Measurements from ENCODE around the gene SERPINH1.
A peak's percentile ranks its signal among the peaks of the same experiment; 100 is the strongest.

The SERPINH1 gene

GRCh38 chr11:75524665-75525432, 37.2 kb upstream of the SERPINH1 start:
- no peaks in the 10 kb centered on the region for H3K9me3 ChIP-seq (ENCODE audit: control insufficient read depth, low read length)
- H3K4me3 ChIP-seq (ENCODE audit: low read length), result no peak overlapping the region
- no peak overlapping the region for H3K9ac ChIP-seq (ENCODE audit: low read length)
- no peaks in the 10 kb centered on the region for H3K36me3 ChIP-seq (ENCODE audit: control insufficient read depth, insufficient read depth, low read length)
- peaks cover 10% of the 10 kb centered on the region for H3K4me1 ChIP-seq (ENCODE audit: control insufficient read depth, insufficient read depth, low read length)
- peaks cover 27% of the 10 kb centered on the region for H3K27me3 ChIP-seq (ENCODE audit: control insufficient read depth, insufficient read depth, low read length)

GRCh38 chr11:75525433-75526191, 36.4 kb upstream of the SERPINH1 start, which contains the start of gene GDPD5:
TSS of gene GDPD5 (minus strand) at chr11:75525941. CDS start at chr11:75477735, 48,206 bp downstream.
- peak within 1 kb of the TSS; percentile 41 for H3K9ac ChIP-seq (ENCODE audit: low read length)
- H3K4me3 ChIP-seq (ENCODE audit: low read length), result no peak within 1 kb of the TSS
- no peaks in the 10 kb centered on the region for H3K36me3 ChIP-seq (ENCODE audit: control insufficient read depth, insufficient read depth, low read length)
- peaks cover 10% of the 10 kb centered on the region for H3K4me1 ChIP-seq (ENCODE audit: control insufficient read depth, insufficient read depth, low read length)
- peaks cover 27% of the 10 kb centered on the region for H3K27me3 ChIP-seq (ENCODE audit: control insufficient read depth, insufficient read depth, low read length)
- no peaks in the 10 kb centered on the region for H3K9me3 ChIP-seq (ENCODE audit: control insufficient read depth, low read length)

- peaks cover 27% of the 10 kb centered on the region for H3K27me3 ChIP-seq (ENCODE audit: control insufficient read depth, insufficient read depth, low read length)
- no peak overlapping the region for H3K4me3 ChIP-seq (ENCODE audit: low read length)
- peaks cover 10% of the 10 kb centered on the region for H3K4me1 ChIP-seq (ENCODE audit: control insufficient read depth, insufficient read depth, low read length)
- peak overlapping the region; percentile 41 for H3K9ac ChIP-seq (ENCODE audit: low read length)
- no peaks in the 10 kb centered on the region for H3K36me3 ChIP-seq (ENCODE audit: control insufficient read depth, insufficient read depth, low read length)
- no peaks in the 10 kb centered on the region for H3K9me3 ChIP-seq (ENCODE audit: control insufficient read depth, low read length)
These were observed 35.9 kb upstream of the SERPINH1 start for GRCh38 chr11:75526192-75526541.

- no peaks in the 10 kb centered on the region for H3K9me3 ChIP-seq (ENCODE audit: control insufficient read depth, low read length)
These were observed 34.9 kb upstream of the SERPINH1 start for GRCh38 chr11:75527130-75527529.

DNA sequence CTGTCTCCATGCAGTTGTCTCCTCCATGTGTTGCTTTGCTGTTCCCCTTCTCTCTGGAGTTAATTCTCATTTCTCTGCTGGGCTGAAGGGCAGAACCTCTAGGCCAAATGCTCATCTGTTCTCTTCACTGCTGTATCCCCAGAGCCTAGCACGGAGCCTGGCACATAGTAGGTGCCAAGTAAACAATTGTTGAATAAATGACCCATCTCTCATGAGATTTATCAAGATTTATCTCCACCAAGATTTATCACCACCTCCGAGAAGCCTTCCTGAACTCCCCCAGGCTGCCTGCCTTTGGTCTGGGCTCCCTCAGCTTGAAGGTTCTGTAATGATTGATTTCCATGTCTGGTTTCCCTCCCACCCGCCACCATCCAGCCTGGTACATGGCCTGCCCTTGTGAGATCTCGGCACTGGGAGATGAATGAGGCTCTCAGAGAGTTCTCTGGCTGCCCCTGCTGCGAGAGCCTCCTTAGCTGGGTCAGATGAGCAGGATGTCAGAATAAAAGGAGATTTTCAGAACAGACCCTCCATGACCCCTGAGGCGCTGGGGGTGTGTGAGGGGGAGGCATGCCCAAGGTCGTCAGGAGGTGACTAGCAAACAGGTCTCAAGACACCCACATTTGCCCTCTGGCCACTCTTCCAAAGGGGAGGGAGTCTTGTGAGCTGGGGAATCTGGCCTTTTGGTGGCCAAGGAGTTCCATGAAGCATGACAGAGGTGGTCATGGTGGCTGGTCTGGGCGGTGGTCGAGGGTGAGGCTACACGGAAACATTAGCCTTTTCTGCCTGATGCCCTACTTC, 33.9 kb upstream of the SERPINH1 start:
- Histone ChIP-seq H3K9ac (ENCODE audit: low read length) (no peak overlapping the region), H3K4me3 (ENCODE audit: low read length) (no peak overlapping the region), H3K9me3 (ENCODE audit: control insufficient read depth, low read length) (no peaks in the 10 kb centered on the region), H3K36me3 (ENCODE audit: control insufficient read depth, insufficient read depth, low read length) (no peaks in the 10 kb centered on the region), H3K27me3 (ENCODE audit: control insufficient read depth, insufficient read depth, low read length) (peaks cover 21% of the 10 kb centered on the region), H3K4me1 (ENCODE audit: control insufficient read depth, insufficient read depth, low read length) (peaks cover 14% of the 10 kb centered on the region)

More at GRCh38 chr11:75527130-75527529, 34.9 kb upstream of the SERPINH1 start:
- Histone ChIP-seq H3K4me3 (ENCODE audit: low read length) (no peak overlapping the region), H3K27me3 (ENCODE audit: control insufficient read depth, insufficient read depth, low read length) (peaks cover 27% of the 10 kb centered on the region), H3K9ac (ENCODE audit: low read length) (no peak overlapping the region), H3K4me1 (ENCODE audit: control insufficient read depth, insufficient read depth, low read length) (peaks cover 12% of the 10 kb centered on the region), H3K36me3 (ENCODE audit: control insufficient read depth, insufficient read depth, low read length) (no peaks in the 10 kb centered on the region)

DNA sequence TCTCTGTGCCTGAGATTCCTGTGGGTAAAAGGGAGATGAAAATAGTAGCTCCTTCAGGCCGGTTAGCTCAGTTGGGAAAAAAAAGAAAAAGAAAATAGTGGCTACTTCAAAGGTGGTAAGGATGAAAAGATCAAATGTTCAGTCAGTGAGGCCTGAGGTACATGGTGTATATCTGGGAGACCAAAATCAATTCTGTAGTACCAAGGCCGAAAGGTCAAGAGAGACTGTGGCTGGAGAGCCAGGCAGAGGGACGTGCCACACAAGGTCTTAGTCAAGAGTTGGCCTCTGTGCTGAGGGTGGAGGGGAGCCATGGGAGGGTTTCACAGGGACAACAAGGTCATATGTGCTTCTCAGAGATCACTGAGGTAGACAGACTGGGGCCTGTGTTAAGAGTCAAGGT, 31.5 kb upstream of the SERPINH1 start:
- Histone ChIP-seq H3K9ac (ENCODE audit: low read length) (no peak overlapping the region), H3K4me1 (ENCODE audit: control insufficient read depth, insufficient read depth, low read length) (peaks cover 16% of the 10 kb centered on the region), H3K36me3 (ENCODE audit: control insufficient read depth, insufficient read depth, low read length) (no peaks in the 10 kb centered on the region), H3K27me3 (ENCODE audit: control insufficient read depth, insufficient read depth, low read length) (no peaks in the 10 kb centered on the region), H3K4me3 (ENCODE audit: low read length) (no peak overlapping the region), H3K9me3 (ENCODE audit: control insufficient read depth, low read length) (no peaks in the 10 kb centered on the region)

DNA sequence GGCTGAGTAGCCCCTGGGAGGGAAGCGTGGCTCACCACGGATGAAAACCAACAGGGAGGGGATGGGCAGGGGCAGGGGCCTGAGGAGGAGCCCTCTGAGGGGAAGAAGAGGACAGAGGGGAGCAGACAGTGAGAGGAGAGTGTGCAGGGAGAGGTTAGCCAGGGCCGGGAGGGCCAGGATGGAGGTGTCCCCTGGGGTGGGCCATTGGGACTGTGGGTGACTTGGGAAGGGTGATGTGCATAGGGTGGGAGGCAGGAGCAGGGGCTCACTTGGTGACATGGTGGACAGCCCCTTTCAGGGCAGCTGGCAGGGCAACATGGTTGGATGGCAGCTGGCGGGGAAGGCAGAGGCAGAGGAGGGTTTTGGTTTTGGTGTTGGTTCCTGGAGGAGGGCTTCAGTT, 30.7 kb upstream of the SERPINH1 start:
- no peak overlapping the region for H3K9ac ChIP-seq (ENCODE audit: low read length)
- no peak overlapping the region for H3K4me3 ChIP-seq (ENCODE audit: low read length)
- H3K36me3 ChIP-seq (ENCODE audit: control insufficient read depth, insufficient read depth, low read length), result no peaks in the 10 kb centered on the region
- no peaks in the 10 kb centered on the region for H3K27me3 ChIP-seq (ENCODE audit: control insufficient read depth, insufficient read depth, low read length)
- H3K9me3 ChIP-seq (ENCODE audit: control insufficient read depth, low read length), result no peaks in the 10 kb centered on the region
- peaks cover 16% of the 10 kb centered on the region for H3K4me1 ChIP-seq (ENCODE audit: control insufficient read depth, insufficient read depth, low read length)

DNA sequence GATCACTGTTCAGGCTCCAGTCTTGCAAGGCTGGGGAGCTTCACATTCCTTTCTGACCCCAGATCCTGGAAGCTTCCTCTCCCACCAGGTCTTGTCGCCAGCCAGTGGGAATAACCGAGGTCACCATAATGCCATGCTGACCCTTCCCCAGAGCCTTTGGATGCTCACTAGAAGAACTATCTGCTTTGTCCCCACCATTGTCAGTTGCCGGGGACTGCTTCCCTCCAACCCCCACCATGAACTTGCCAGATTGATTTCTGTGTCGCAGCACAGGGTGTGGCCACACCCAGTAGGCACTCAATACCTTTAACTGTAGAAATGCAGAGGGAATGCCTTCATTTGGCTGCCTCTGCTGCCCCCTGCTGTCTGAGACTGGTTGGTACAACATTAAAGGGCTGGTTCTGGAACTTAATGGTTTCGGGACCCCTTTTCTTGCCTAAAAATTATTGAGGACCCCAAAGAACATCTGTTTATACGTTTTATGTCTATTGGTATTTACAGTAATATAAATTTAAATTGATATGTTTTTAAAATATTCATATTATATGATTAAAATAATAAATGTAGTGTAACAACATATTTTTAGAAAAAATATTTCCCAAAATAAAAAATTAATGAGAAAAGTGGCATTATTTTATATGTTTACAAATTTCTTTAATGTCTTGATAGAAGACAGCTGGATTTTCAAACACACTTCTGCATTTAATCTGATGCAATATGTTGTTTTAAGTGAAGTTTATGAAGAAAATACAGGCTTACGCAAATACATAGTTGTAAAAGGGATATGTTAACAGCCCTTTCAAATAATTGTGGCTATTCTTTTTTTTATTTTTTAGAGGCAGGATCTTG, 29.6 kb upstream of the SERPINH1 start:
- H3K27me3 ChIP-seq (ENCODE audit: control insufficient read depth, insufficient read depth, low read length), result no peaks in the 10 kb centered on the region
- H3K9ac ChIP-seq (ENCODE audit: low read length), result no peak overlapping the region
- H3K9me3 ChIP-seq (ENCODE audit: control insufficient read depth, low read length), result no peaks in the 10 kb centered on the region
- peaks cover 16% of the 10 kb centered on the region for H3K4me1 ChIP-seq (ENCODE audit: control insufficient read depth, insufficient read depth, low read length)
- no peak overlapping the region for H3K4me3 ChIP-seq (ENCODE audit: low read length)
- H3K36me3 ChIP-seq (ENCODE audit: control insufficient read depth, insufficient read depth, low read length), result no peaks in the 10 kb centered on the region

GRCh38 chr11:75533896-75534258, 28.2 kb upstream of the SERPINH1 start:
- Histone ChIP-seq H3K4me3 (ENCODE audit: low read length) (no peak overlapping the region), H3K27me3 (ENCODE audit: control insufficient read depth, insufficient read depth, low read length) (no peaks in the 10 kb centered on the region), H3K4me1 (ENCODE audit: control insufficient read depth, insufficient read depth, low read length) (peaks cover 16% of the 10 kb centered on the region), H3K9ac (ENCODE audit: low read length) (no peak overlapping the region), H3K9me3 (ENCODE audit: control insufficient read depth, low read length) (no peaks in the 10 kb centered on the region), H3K36me3 (ENCODE audit: control insufficient read depth, insufficient read depth, low read length) (no peaks in the 10 kb centered on the region)

DNA sequence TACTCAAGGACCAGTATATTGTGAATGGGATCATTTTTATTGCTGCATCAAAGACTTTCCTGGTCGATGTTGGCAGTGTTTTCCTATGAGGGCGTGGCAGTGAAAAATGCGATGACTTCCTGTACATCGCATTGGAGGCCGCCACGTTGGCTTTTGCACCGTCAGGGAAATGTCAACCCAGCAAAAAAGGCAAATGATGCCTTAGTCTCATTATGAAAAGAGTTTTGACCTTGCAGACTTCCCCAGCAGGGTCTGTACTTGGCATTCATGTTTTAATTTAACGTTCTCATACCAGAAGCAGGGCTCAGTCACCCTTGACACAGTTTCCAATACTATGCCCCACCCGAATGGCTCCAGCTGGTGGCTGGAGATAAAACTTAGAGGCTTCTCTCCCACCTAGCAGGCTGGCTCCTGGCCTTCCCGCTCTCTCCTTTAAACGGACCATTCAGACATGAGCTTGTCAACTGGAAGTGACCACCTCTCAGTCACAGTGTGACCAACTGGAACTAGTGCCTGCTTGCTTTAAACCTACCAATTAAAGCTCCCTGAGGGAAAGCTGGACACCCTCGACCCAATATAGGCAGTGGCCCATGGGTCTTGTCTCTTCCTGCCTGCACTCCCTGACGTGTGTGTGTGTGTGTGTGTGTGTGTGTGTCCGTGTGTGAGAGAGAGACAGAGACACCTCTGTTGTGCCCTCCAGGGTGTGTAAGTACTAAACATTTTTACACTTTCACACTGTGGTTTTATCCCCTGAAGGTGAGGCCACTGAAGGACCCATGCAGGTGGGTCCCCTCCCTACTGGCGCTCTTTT, 27.6 kb upstream of the SERPINH1 start:
- H3K4me3 ChIP-seq (ENCODE audit: low read length), result no peak overlapping the region
- H3K36me3 ChIP-seq (ENCODE audit: control insufficient read depth, insufficient read depth, low read length), result no peaks in the 10 kb centered on the region
- no peak overlapping the region for H3K9ac ChIP-seq (ENCODE audit: low read length)
- no peaks in the 10 kb centered on the region for H3K27me3 ChIP-seq (ENCODE audit: control insufficient read depth, insufficient read depth, low read length)
- no peaks in the 10 kb centered on the region for H3K9me3 ChIP-seq (ENCODE audit: control insufficient read depth, low read length)
- H3K4me1 ChIP-seq (ENCODE audit: control insufficient read depth, insufficient read depth, low read length), result peaks cover 16% of the 10 kb centered on the region

DNA sequence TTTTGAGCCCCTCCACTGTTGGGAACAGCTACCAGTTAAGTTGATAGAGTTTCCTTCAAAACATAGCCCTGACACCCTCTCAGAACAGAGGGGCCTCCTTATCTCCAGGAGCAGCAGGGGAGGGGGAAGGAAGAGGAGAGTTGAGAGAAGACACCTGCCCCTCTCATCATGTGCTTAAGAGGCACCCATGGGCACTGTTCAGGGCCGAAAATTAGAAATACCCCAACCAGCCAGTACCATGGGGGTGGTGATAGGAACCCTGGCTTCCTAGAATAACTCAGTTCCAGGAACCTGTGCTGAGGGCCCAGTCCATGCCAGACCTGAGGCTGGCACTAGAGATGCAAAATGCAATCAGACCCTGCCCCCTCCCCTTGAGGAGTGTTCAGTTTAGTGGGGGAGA, 27.0 kb upstream of the SERPINH1 start:
- no peaks in the 10 kb centered on the region for H3K9me3 ChIP-seq (ENCODE audit: control insufficient read depth, low read length)
- no peak overlapping the region for H3K9ac ChIP-seq (ENCODE audit: low read length)
- no peak overlapping the region for H3K4me3 ChIP-seq (ENCODE audit: low read length)
- no peaks in the 10 kb centered on the region for H3K27me3 ChIP-seq (ENCODE audit: control insufficient read depth, insufficient read depth, low read length)
- peaks cover 16% of the 10 kb centered on the region for H3K4me1 ChIP-seq (ENCODE audit: control insufficient read depth, insufficient read depth, low read length)
- no peaks in the 10 kb centered on the region for H3K36me3 ChIP-seq (ENCODE audit: control insufficient read depth, insufficient read depth, low read length)

All from mucosa of stomach (tissue), 1 donor.